Right lobe of liver (tissue), 4 donors: Measurements from ENCODE around the gene CX3CL1.

Experiments
- POLR2A ChIP-seq: fragments of 450-650 bp; IDR thresholded peaks from one replicate; pipeline ENCODE4 v1.6.1; 2017; ENCODE audit warnings: antibody characterized with exemption, mild to moderate bottlenecking
- TF ChIP-seq, protein P1 (sequence below), 4 donors: fragments of 200-600 bp in 3 of 4; fragments of 450-650 bp in 1 of 4; IDR thresholded peaks; one replicate each; pipeline versions ENCODE4 v1.5.1 to v1.8.0; 2016 to 2022; ENCODE audit warnings: antibody characterized with exemption in 4 of 4, mild to moderate bottlenecking in 2 of 4
- donor health status: DM: no; HTN: no; CAD: no.
- donor health status: DM: no; HTN: no; CAD: no.
- donor health status: DM: no; HTN: yes; CAD: no.

GRCh38 chr16:57427307-57427706 lies 55.0 kb downstream of the CX3CL1 start:
- TF ChIP-seq, protein P1, sequence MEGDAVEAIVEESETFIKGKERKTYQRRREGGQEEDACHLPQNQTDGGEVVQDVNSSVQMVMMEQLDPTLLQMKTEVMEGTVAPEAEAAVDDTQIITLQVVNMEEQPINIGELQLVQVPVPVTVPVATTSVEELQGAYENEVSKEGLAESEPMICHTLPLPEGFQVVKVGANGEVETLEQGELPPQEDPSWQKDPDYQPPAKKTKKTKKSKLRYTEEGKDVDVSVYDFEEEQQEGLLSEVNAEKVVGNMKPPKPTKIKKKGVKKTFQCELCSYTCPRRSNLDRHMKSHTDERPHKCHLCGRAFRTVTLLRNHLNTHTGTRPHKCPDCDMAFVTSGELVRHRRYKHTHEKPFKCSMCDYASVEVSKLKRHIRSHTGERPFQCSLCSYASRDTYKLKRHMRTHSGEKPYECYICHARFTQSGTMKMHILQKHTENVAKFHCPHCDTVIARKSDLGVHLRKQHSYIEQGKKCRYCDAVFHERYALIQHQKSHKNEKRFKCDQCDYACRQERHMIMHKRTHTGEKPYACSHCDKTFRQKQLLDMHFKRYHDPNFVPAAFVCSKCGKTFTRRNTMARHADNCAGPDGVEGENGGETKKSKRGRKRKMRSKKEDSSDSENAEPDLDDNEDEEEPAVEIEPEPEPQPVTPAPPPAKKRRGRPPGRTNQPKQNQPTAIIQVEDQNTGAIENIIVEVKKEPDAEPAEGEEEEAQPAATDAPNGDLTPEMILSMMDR (IDR thresholded peaks at IDR 0.05), result no peak
- TF ChIP-seq POLR2A, result no peak
